ENCODE measurements around the gene PIAS1. TPM values are rescaled to one million over a fixed set of nuclear protein-coding genes. Genes with fewer than 3 reads are reported as not detected.
A peak's percentile ranks its signal among the peaks of the same experiment; 100 is the strongest.

PIAS1 gene
- total and polyA plus RNA-seq, 9 of the 15 experiments (the other 6 are each of a cell fraction or from before 2014, with no cell fraction given): 18.0 to 59.1 (median 28.5) TPM

- TF ChIP-seq E2F4 (CRISPR knock-in tag; IDR thresholded peaks at IDR 0.05; ENCODE audit: low read depth) (no peak), SMC3 (conservative IDR thresholded peaks at IDR 0.05; ENCODE audit: insufficient read depth, low read depth, low read length) (peak; percentile 39; the same call in 1 of the 2 replicates), CHAMP1 (IDR thresholded peaks at IDR 0.05) (no peak), PHB (CRISPR knock-in tag; IDR thresholded peaks at IDR 0.05) (no peak), POLR3A (IDR thresholded peaks at IDR 0.05; ENCODE audit: borderline replicate concordance, extremely low read depth, insufficient read depth, insufficient read length) (no peak), ZNF146 (CRISPR knock-in tag; IDR thresholded peaks at IDR 0.05; ENCODE audit: unreplicated experiment) (no peak), HDAC2 (IDR thresholded peaks at IDR 0.05) (no peak), DIDO1 (tag; IDR thresholded peaks at IDR 0.05; ENCODE audit: low read depth) (no peak), ZNF212 (CRISPR knock-in tag; IDR thresholded peaks at IDR 0.05) (no peak), ZNF785 (CRISPR knock-in tag; IDR thresholded peaks at IDR 0.05) (no peak), ZNF740 (CRISPR knock-in tag; IDR thresholded peaks at IDR 0.05) (peak; percentile 93), ZNF740 (tag; IDR thresholded peaks at IDR 0.05) (peak in 1 of 2 experiments; percentile 66; a peak in 1 of 4 replicates), PRDM10 (IDR thresholded peaks at IDR 0.05; ENCODE audit: partially characterized antibody) (no peak), SIN3A (IDR thresholded peaks at IDR 0.05; ENCODE audit: borderline replicate concordance in 2 of 2, control insufficient read depth in 1 of 2, low read depth in 2 of 2, low read length in 2 of 2) (no peak), ZC3H4 (CRISPR knock-in tag; IDR thresholded peaks at IDR 0.05; ENCODE audit: borderline replicate concordance) (no peak), ZNF79 (CRISPR knock-in tag; IDR thresholded peaks at IDR 0.05; ENCODE audit: low read depth) (no peak), ARID2 (IDR thresholded peaks at IDR 0.05) (no peak), TBP (optimal IDR thresholded peaks at IDR 0.05; ENCODE audit: low read depth, low read length) (no peak), KLF16 (IDR thresholded peaks at IDR 0.05) (no peak)
These were observed 156.9 kb downstream of the PIAS1 start (continued) for GRCh38 chr15:68210821-68211655.

Data from K562 (cell line).